K562 (cell line): Measurements from ENCODE around the gene TDRKH. TPM values are rescaled to one million over a fixed set of nuclear protein-coding genes. Genes with fewer than 3 reads are reported as not detected.
A peak's percentile ranks its signal among the peaks of the same experiment; 100 is the strongest.

Source experiments
- CCAR2 ChIP-seq: fragments of 200-400 bp; formaldehyde crosslinking; IDR thresholded peaks from 2 replicates; pipeline ENCODE4 v1.6.1; 2017; ENCODE audit warnings: mild to moderate bottlenecking, low read depth, low read length
- ETS2 ChIP-seq: IDR thresholded peaks from 2 replicates; pipeline ENCODE4 v1.6.1; 2016; ENCODE audit warnings: borderline replicate concordance, missing genetic modification characterization, mild to moderate bottlenecking, moderate library complexity, missing compliant biosample characterization; ENCODE audit not compliant: poor library complexity, severe bottlenecking
- ETV5 ChIP-seq: sonication (generic); formaldehyde crosslinking; IDR thresholded peaks from 2 replicates; pipeline ENCODE4 v1.4.0; 2020; ENCODE audit warnings: low read depth, mild to moderate bottlenecking, missing genetic modification reagents
- EZH2 ChIP-seq: IDR thresholded peaks from 2 replicates; pipeline ENCODE4 v1.6.1; 2012; ENCODE audit warnings: low read depth, mild to moderate bottlenecking, inconsistent platforms, low read length, borderline replicate concordance
- HCFC1 ChIP-seq: IDR thresholded peaks from 2 replicates; pipeline ENCODE4 v1.6.1; 2012; ENCODE audit warnings: low read depth, low read length, improper control_type of control experiment
- HDAC8 ChIP-seq: fragments of 450-650 bp; IDR thresholded peaks from 2 replicates; pipeline ENCODE4 v1.6.1; 2016; ENCODE audit warnings: mild to moderate bottlenecking, missing genetic modification characterization, moderate library complexity, missing compliant biosample characterization
- JUND ChIP-seq, 2 experiments: IDR thresholded peaks; 2 replicates in 1 of 2; 3 replicates in 1 of 2; pipeline ENCODE4 v1.6.1; 2011; ENCODE audit warnings: borderline replicate concordance in 2 of 2, low read depth in 2 of 2, low read length in 2 of 2, improper control_type of control experiment in 1 of 2, missing biosample characterization in 1 of 2, missing genetic modification characterization in 1 of 2, missing genetic modification reagents in 1 of 2
- KDM2B ChIP-seq: fragments of 250-450 bp; sonication (Bioruptor Pico); IDR thresholded peaks from 2 replicates; pipeline ENCODE4 v1.8.0; 2021; ENCODE audit warnings: mild to moderate bottlenecking, moderate library complexity
- MYNN ChIP-seq, 2 experiments: sonication (generic); formaldehyde crosslinking in 1 of 2; IDR thresholded peaks; 2 replicates each; pipeline versions ENCODE4 v1.5.0 to v1.6.1; 2016 to 2020; ENCODE audit warnings: antibody characterized with exemption in 1 of 2, missing genetic modification reagents in 1 of 2
- NFYB ChIP-seq: IDR thresholded peaks from 2 replicates; pipeline ENCODE4 v1.6.1; 2011; ENCODE audit warnings: mild to moderate bottlenecking, moderate library complexity; ENCODE audit not compliant: insufficient read length; ENCODE audit errors: extremely low read depth
- PTBP1 ChIP-seq: fragments of 200-400 bp; formaldehyde crosslinking; IDR thresholded peaks from 2 replicates; pipeline ENCODE4 v1.6.1; 2017; ENCODE audit warnings: low read depth, low read length
- RBM15 ChIP-seq: fragments of 200-400 bp; formaldehyde crosslinking; IDR thresholded peaks from 2 replicates; pipeline ENCODE4 v1.6.1; 2018; ENCODE audit warnings: mild to moderate bottlenecking, low read length, moderate library complexity; ENCODE audit not compliant: insufficient read depth
- RNF2 ChIP-seq: sonication (generic); IDR thresholded peaks from 2 replicates; pipeline ENCODE4 v1.6.1; 2016
- SAFB2 ChIP-seq: fragments of 200-400 bp; formaldehyde crosslinking; IDR thresholded peaks from 2 replicates; pipeline ENCODE4 v1.6.1; 2018; ENCODE audit warnings: borderline replicate concordance, low read length, low read depth, moderate library complexity; ENCODE audit not compliant: severe bottlenecking
- SMAD2 ChIP-seq: fragments of 150-350 bp; IDR thresholded peaks from 2 replicates; pipeline ENCODE4 v1.6.1; 2014; ENCODE audit warnings: low read depth, mild to moderate bottlenecking, low read length
- TCFL5 ChIP-seq: fragments of 250-450 bp; sonication (Bioruptor Pico); conservative IDR thresholded peaks from 2 replicates; pipeline ENCODE4 v1.6.1; 2021; ENCODE audit warnings: mild to moderate bottlenecking, moderate library complexity, matching md5 sums
- ZEB2 ChIP-seq: fragments of 450-650 bp; IDR thresholded peaks from 2 replicates; pipeline ENCODE4 v1.6.1; 2016
- ZNF507 ChIP-seq: conservative IDR thresholded peaks from 2 replicates; pipeline ENCODE4 v1.6.1; 2017; ENCODE audit warnings: missing genetic modification characterization, missing compliant biosample characterization
- ZNF695 ChIP-seq: fragments of 450-650 bp; formaldehyde crosslinking; IDR thresholded peaks from 2 replicates; pipeline ENCODE4 v1.4.0; 2020; ENCODE audit warnings: mild to moderate bottlenecking, moderate library complexity
- ZNF79 ChIP-seq: fragments of 250-450 bp; sonication (Bioruptor Pico); IDR thresholded peaks from 2 replicates; pipeline ENCODE4 v1.4.0; 2020; ENCODE audit warnings: low read depth, mild to moderate bottlenecking, moderate library complexity
- polyA plus RNA-seq, 8 experiments: library from polyadenylated mRNA; depleted of rRNA in 4 of 8; stranded (reverse) in 5 of 8; unstranded in 3 of 8; fragments of >200 nt; fragmentation: Nextera tagmentation in 2 of 8; fragmentation: Illumina TruSeq in 1 of 8; extraction: Ambion mirVana in 2 of 8; extraction: Trizol in 1 of 8; gene quantifications; 2 replicates each; pipeline versions ENCODE4 v1.2.1 to v1.2.3, GENCODE V29; 2011 to 2014; ENCODE audit warnings: inconsistent platforms in 1 of 8, missing spikeins in 1 of 8
- total RNA-seq, 7 experiments: library from RNA; depleted of rRNA in 6 of 7; stranded (reverse); fragments of >200 nt in 6 of 7; fragmentation: Illumina TruSeq in 2 of 7; extraction: Trizol in 2 of 7; gene quantifications; 2 replicates each; pipeline versions ENCODE4 v1.2.1 to v1.2.3, GENCODE V29; 2011 to 2021; ENCODE audit warnings: low replicate concordance in 1 of 7
- TF ChIP-seq, protein P1 (sequence below): fragments of 250-450 bp; sonication (Bioruptor Pico); IDR thresholded peaks from 2 replicates; pipeline ENCODE4 v1.5.0; 2022; ENCODE audit warnings: mild to moderate bottlenecking
- TF ChIP-seq, protein P2 (sequence below): sonication (generic); formaldehyde crosslinking; IDR thresholded peaks from 2 replicates; pipeline ENCODE4 v1.8.1; 2023; ENCODE audit warnings: mild to moderate bottlenecking, missing genetic modification reagents
- TF ChIP-seq, protein P3 (sequence below): sonication (generic); formaldehyde crosslinking; IDR thresholded peaks from 2 replicates; pipeline ENCODE4 v1.8.1; 2023; ENCODE audit warnings: mild to moderate bottlenecking, missing genetic modification reagents

TDRKH gene
- total and polyA plus RNA-seq, 9 of the 15 experiments (the other 6 are each of a cell fraction or from before 2014, with no cell fraction given), result 4.3 to 21.3 (median 8.4) TPM

DNA sequence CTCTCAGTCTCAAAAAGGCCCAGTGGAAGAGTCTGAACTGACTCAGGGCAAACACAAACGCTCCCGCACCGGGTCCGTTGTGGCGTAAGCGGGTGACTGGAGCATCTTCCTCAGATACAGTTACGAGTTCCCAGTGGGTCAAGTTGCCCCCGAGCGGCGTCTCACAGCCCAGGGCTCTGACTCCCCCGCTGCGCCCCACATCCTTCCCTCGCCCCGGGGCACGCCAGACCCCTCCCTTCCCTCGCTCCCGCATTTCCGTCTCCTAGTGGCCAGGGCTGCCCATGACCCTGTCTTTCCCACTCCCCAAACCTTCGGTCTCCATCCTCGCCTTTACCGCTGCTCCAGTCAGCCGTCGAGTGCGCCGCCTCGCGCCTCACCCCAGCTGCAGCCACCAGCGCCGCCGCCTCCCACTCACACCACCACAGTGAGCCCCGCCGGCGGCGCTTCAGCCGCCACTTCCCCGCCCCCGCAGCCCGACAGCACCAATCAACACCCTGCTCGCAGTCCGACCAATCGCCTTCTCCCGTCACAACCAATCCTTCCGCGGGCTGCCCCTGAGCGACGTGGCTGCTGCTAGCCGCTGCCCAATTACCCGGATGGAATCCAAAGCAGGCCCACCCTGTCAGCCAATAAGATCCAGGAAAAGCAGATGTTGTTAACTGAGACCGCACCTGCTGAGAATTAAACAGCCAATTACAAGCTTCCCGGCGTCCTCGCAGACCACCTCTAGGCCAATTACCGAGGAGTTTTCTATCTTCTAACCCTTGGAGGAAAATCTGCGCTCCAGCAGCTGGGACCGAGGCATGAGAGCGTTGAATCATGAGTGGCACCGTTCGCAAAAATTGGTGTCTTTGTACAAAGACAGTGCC, at the start of gene TDRKH (continued):
- TF ChIP-seq ZEB2, result peak; percentile 26; the same call in 1 of the 2 replicates
- peak; percentile 9; the same call in 1 of the 2 replicates for TF ChIP-seq JUND (IDR thresholded peaks at IDR 0.05; ENCODE audit: borderline replicate concordance, low read depth, low read length)
- TF ChIP-seq JUND (tag; IDR thresholded peaks at IDR 0.05; ENCODE audit: borderline replicate concordance, low read depth, low read length), result no peak
- TF ChIP-seq RNF2, result peak; percentile 88
- no peak for TF ChIP-seq ETV5
- no peak for TF ChIP-seq RBM15
- TF ChIP-seq TCFL5 (CRISPR knock-in tag), result no peak
- TF ChIP-seq ZNF79 (CRISPR knock-in tag), result no peak
- TF ChIP-seq SAFB2, result no peak
- TF ChIP-seq KDM2B (CRISPR knock-in tag), result 0 out of 2 replicates have a peak, but pooled peaks have one; percentile 81
- TF ChIP-seq, protein P1, sequence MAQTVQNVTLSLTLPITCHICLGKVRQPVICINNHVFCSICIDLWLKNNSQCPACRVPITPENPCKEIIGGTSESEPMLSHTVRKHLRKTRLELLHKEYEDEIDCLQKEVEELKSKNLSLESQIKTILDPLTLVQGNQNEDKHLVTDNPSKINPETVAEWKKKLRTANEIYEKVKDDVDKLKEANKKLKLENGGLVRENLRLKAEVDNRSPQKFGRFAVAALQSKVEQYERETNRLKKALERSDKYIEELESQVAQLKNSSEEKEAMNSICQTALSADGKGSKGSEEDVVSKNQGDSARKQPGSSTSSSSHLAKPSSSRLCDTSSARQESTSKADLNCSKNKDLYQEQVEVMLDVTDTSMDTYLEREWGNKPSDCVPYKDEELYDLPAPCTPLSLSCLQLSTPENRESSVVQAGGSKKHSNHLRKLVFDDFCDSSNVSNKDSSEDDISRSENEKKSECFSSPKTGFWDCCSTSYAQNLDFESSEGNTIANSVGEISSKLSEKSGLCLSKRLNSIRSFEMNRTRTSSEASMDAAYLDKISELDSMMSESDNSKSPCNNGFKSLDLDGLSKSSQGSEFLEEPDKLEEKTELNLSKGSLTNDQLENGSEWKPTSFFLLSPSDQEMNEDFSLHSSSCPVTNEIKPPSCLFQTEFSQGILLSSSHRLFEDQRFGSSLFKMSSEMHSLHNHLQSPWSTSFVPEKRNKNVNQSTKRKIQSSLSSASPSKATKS (CRISPR knock-in tag), result no peak
- TF ChIP-seq, protein P2, sequence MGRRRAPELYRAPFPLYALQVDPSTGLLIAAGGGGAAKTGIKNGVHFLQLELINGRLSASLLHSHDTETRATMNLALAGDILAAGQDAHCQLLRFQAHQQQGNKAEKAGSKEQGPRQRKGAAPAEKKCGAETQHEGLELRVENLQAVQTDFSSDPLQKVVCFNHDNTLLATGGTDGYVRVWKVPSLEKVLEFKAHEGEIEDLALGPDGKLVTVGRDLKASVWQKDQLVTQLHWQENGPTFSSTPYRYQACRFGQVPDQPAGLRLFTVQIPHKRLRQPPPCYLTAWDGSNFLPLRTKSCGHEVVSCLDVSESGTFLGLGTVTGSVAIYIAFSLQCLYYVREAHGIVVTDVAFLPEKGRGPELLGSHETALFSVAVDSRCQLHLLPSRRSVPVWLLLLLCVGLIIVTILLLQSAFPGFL (CRISPR knock-in tag), result no peak
- TF ChIP-seq ZNF695 (CRISPR knock-in tag), result no peak
- TF ChIP-seq ZNF507 (tag), result no peak
- TF ChIP-seq SMAD2, result no peak
- TF ChIP-seq MYNN (IDR thresholded peaks at IDR 0.05), result no peak
- TF ChIP-seq MYNN (CRISPR knock-in tag; IDR thresholded peaks at IDR 0.05), result no peak
- TF ChIP-seq HDAC8 (tag), result no peak
- no peak for TF ChIP-seq ETS2 (tag)
- no peak for TF ChIP-seq PTBP1
- TF ChIP-seq CCAR2, result no peak
- TF ChIP-seq, protein P3, sequence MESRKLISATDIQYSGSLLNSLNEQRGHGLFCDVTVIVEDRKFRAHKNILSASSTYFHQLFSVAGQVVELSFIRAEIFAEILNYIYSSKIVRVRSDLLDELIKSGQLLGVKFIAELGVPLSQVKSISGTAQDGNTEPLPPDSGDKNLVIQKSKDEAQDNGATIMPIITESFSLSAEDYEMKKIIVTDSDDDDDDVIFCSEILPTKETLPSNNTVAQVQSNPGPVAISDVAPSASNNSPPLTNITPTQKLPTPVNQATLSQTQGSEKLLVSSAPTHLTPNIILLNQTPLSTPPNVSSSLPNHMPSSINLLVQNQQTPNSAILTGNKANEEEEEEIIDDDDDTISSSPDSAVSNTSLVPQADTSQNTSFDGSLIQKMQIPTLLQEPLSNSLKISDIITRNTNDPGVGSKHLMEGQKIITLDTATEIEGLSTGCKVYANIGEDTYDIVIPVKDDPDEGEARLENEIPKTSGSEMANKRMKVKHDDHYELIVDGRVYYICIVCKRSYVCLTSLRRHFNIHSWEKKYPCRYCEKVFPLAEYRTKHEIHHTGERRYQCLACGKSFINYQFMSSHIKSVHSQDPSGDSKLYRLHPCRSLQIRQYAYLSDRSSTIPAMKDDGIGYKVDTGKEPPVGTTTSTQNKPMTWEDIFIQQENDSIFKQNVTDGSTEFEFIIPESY (CRISPR knock-in tag), result peak; percentile 62
- no peak for TF ChIP-seq EZH2
- 0 out of 2 replicates have a peak, but pooled peaks have one; percentile 18 for TF ChIP-seq HCFC1
- peak; percentile 95 for TF ChIP-seq NFYB
